Hepatocyte (in vitro differentiated cells): Measurements from ENCODE around the gene ARRB2. TPM values are rescaled to one million over a fixed set of nuclear protein-coding genes. Genes with fewer than 3 reads are reported as not detected.

Source experiments
- DNase-seq: peaks from one replicate; pipeline ENCODE4 v3.0.0-alpha.2; 2016; ENCODE audit warnings: low spot score
- H2AFZ ChIP-seq: fragments of 200-600 bp; sonication (generic); 2 replicates; pipeline ENCODE4 v1.6.0; 2016; ENCODE audit warnings: antibody characterized with exemption, mild to moderate bottlenecking
- H3K27ac ChIP-seq: fragments of 200-600 bp; sonication (generic); 2 replicates; pipeline ENCODE4 v1.5.1; 2016; ENCODE audit warnings: mild to moderate bottlenecking
- H3K27me3 ChIP-seq: fragments of 200-600 bp; sonication (generic); 2 replicates; pipeline ENCODE4 v1.6.1; 2016
- H3K36me3 ChIP-seq: fragments of 200-600 bp; sonication (generic); replicated peaks from 2 replicates; pipeline ENCODE4 v1.5.1; 2016; ENCODE audit warnings: low read depth; ENCODE audit not compliant: insufficient read depth
- H3K4me1 ChIP-seq: fragments of 200-600 bp; sonication (generic); 2 replicates; pipeline ENCODE4 v1.5.1; 2016; ENCODE audit warnings: mild to moderate bottlenecking, moderate library complexity; ENCODE audit not compliant: insufficient read depth
- H3K4me2 ChIP-seq: fragments of 200-600 bp; sonication (generic); 2 replicates; pipeline ENCODE4 v1.6.0; 2016
- H3K4me3 ChIP-seq: fragments of 200-600 bp; sonication (generic); 2 replicates; pipeline ENCODE4 v1.5.1; 2016; ENCODE audit warnings: mild to moderate bottlenecking
- H3K79me2 ChIP-seq: fragments of 200-600 bp; sonication (generic); 2 replicates; pipeline ENCODE4 v1.6.0; 2017; ENCODE audit warnings: mild to moderate bottlenecking
- H3K9me2 ChIP-seq: fragments of 200-600 bp; sonication (generic); replicated peaks from 2 replicates; pipeline ENCODE4 v1.6.0; 2017; ENCODE audit warnings: mild to moderate bottlenecking; ENCODE audit not compliant: insufficient read depth
- H3K9me3 ChIP-seq: fragments of 200-600 bp; sonication (generic); 2 replicates; pipeline ENCODE4 v1.5.1; 2016; ENCODE audit warnings: low read depth, mild to moderate bottlenecking
- H4K20me1 ChIP-seq: fragments of 200-600 bp; sonication (generic); 2 replicates; pipeline ENCODE4 v1.6.0; 2016; ENCODE audit warnings: mild to moderate bottlenecking; ENCODE audit not compliant: insufficient read depth, poor library complexity, severe bottlenecking
- EZH2 ChIP-seq: fragments of 200-600 bp; sonication (generic); IDR thresholded peaks from 2 replicates; pipeline ENCODE4 v1.6.1; 2016; ENCODE audit warnings: antibody characterized with exemption, mild to moderate bottlenecking, borderline replicate concordance
- EZH2phosphoT487 ChIP-seq: fragments of 200-600 bp; sonication (generic); IDR thresholded peaks from one replicate; pipeline ENCODE4 v1.6.1; 2018; ENCODE audit warnings: antibody characterized with exemption, mild to moderate bottlenecking, low read depth, moderate library complexity; ENCODE audit not compliant: unreplicated experiment, severe bottlenecking
- WGBS: methylation state at CpG from one replicate; pipeline ENCODE4 v1.1.6; 2016; ENCODE audit warnings: low lambda C conversion rate; ENCODE audit errors: missing lambda C conversion rate; 5-methylcytosine and 5-hydroxymethylcytosine counted together
- polyA plus RNA-seq: library from polyadenylated mRNA; unstranded; fragments of >200 nt; fragmentation: Nextera tagmentation; extraction: Ambion mirVana; gene quantifications from 2 replicates; pipeline ENCODE4 v1.2.1, GENCODE V29; 2016
- total RNA-seq: library from RNA; depleted of rRNA; stranded (reverse); fragments of >200 nt; gene quantifications from 2 replicates; pipeline ENCODE4 v1.2.3, GENCODE V29; 2014
- TF ChIP-seq, protein P1 (sequence below): fragments of 200-600 bp; sonication (generic); IDR thresholded peaks from 2 replicates; pipeline ENCODE4 v1.5.1; 2016; ENCODE audit warnings: antibody characterized with exemption, mild to moderate bottlenecking; ENCODE audit not compliant: poor library complexity

ARRB2 gene
- total and polyA plus RNA-seq, 2 experiments from 2014 or later = 15.3 to 20.0 TPM

DNA sequence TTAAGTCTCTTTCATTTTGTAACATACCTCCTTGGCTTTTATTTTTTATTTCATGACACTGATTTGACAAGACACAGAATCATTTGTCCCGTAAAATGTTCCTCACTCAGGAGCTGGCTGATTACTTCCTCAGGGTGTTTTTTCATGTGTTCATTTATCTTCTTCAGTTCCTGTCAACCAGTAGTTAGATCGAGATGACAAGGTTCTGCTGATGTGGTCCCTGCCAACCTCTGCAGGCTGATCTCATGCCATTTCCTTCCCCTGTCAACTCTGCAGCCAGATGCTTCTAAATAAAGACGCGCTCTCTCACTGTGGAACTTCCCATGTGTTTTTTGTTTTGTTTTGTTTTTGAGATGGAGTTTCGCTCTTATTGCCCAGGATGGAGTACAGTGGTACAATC lies 37.4 kb downstream of the ARRB2 start:
- no peaks in the 10 kb centered on the region for H4K20me1 ChIP-seq
- WGBS = 79% methylated on average over 5 of the region's 5 CpGs
- H3K4me3 ChIP-seq = no peak overlapping the region
- H3K9me3 ChIP-seq = no peaks in the 10 kb centered on the region
- no peak for TF ChIP-seq EZH2phosphoT487
- no peak for TF ChIP-seq EZH2
- TF ChIP-seq, protein P1, sequence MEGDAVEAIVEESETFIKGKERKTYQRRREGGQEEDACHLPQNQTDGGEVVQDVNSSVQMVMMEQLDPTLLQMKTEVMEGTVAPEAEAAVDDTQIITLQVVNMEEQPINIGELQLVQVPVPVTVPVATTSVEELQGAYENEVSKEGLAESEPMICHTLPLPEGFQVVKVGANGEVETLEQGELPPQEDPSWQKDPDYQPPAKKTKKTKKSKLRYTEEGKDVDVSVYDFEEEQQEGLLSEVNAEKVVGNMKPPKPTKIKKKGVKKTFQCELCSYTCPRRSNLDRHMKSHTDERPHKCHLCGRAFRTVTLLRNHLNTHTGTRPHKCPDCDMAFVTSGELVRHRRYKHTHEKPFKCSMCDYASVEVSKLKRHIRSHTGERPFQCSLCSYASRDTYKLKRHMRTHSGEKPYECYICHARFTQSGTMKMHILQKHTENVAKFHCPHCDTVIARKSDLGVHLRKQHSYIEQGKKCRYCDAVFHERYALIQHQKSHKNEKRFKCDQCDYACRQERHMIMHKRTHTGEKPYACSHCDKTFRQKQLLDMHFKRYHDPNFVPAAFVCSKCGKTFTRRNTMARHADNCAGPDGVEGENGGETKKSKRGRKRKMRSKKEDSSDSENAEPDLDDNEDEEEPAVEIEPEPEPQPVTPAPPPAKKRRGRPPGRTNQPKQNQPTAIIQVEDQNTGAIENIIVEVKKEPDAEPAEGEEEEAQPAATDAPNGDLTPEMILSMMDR = no peak
- H3K4me2 ChIP-seq = no peak overlapping the region
- no peak for DNase-seq
- H3K27ac ChIP-seq = no peak overlapping the region
- no peaks in the 10 kb centered on the region for H3K79me2 ChIP-seq
- peaks cover 25% of the 10 kb centered on the region for H3K27me3 ChIP-seq
- H3K36me3 ChIP-seq = no peaks in the 10 kb centered on the region
- no peaks in the 10 kb centered on the region for H3K9me2 ChIP-seq
- peaks cover 12% of the 10 kb centered on the region for H3K4me1 ChIP-seq
- no peak overlapping the region for H2AFZ ChIP-seq

DNA sequence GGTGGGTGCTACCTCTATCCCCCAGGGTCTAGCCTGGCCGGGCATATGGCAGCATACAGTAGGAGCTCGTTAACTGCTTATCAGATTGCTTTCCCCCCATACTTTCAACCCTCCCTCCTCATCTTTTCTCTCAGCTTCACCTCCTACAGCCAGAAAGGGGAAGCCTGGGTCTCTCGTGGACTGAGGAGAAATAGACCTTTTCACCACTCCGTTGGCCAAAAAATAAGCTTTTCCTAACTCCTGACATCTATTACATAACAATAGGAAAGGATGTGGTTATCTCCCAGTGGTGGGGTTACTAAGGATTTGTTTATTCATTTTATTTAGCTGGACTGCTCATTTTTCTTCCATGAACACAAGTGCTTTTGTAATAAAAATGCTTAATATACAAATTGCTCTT lies 38.3 kb downstream of the ARRB2 start:
- no peaks in the 10 kb centered on the region for H3K9me3 ChIP-seq
- no peaks in the 10 kb centered on the region for H3K36me3 ChIP-seq
- DNase-seq = no peak
- WGBS = 73% methylated on average over 4 of the region's 4 CpGs
- no peak overlapping the region for H3K4me2 ChIP-seq
- H3K27me3 ChIP-seq = peaks cover 25% of the 10 kb centered on the region
- no peaks in the 10 kb centered on the region for H4K20me1 ChIP-seq
- H3K27ac ChIP-seq = no peak overlapping the region
- no peak overlapping the region for H2AFZ ChIP-seq
- no peak for TF ChIP-seq EZH2
- no peak for TF ChIP-seq EZH2phosphoT487
- TF ChIP-seq, protein P1 = no peak
- H3K79me2 ChIP-seq = no peaks in the 10 kb centered on the region
- no peaks in the 10 kb centered on the region for H3K9me2 ChIP-seq
- no peak overlapping the region for H3K4me3 ChIP-seq
- H3K4me1 ChIP-seq = peaks cover 12% of the 10 kb centered on the region

DNA sequence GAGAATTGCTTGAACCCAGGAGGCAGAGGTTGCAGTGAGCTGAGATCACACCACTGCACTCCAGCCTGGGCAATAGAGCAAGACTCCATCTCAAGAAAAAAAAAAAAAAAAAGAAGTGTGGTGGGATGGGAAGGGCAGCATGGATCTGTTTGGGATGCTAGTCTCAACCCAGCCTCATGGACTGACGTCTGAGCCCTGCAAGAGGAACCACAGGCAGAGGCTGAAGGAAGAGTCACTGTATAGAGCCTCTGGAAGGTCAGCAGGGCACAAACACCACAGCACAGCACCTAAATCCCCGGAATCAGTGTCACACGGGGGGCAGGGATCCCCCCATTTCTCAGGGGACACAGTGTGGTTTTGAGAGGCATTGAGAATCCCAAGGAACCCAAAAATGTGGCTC lies 40.2 kb downstream of the ARRB2 start:
- Histone ChIP-seq H3K9me3 (no peaks in the 10 kb centered on the region), H3K9me2 (no peaks in the 10 kb centered on the region), H3K79me2 (no peaks in the 10 kb centered on the region), H3K27me3 (peaks cover 12% of the 10 kb centered on the region), H3K4me1 (peaks cover 3% of the 10 kb centered on the region), H3K4me2 (no peak overlapping the region), H3K27ac (no peak overlapping the region), H4K20me1 (no peaks in the 10 kb centered on the region), H3K4me3 (no peak overlapping the region), H3K36me3 (no peaks in the 10 kb centered on the region), H2AFZ (no peak overlapping the region)
- no peak for DNase-seq
- TF ChIP-seq EZH2phosphoT487 (no peak), EZH2 (no peak)
- TF ChIP-seq, protein P1 = no peak
- WGBS = 56% methylated on average over 3 of the region's 3 CpGs

DNA sequence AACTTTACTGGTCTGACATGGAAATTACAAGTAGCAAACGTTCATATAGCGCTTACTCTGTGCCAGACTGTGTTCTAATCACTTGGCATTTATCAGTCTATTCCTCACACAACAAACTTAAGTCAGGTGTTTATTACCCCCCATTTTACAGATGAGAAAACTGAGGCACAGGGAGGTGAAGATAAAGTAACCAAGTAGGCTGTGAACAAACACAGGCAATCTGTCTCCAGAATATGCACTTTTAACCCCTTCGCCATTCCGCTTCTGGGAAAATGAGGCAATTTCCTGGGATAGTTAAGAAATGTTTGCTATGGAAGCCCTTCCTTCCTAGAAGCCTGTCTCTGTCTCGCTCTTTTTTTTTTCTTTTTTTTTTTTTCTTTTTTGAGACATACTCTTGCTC lies 41.5 kb downstream of the ARRB2 start:
- Histone ChIP-seq H3K36me3 (no peaks in the 10 kb centered on the region), H2AFZ (no peak overlapping the region), H3K4me1 (no peaks in the 10 kb centered on the region), H4K20me1 (no peaks in the 10 kb centered on the region), H3K27me3 (peaks cover 10% of the 10 kb centered on the region), H3K4me2 (no peak overlapping the region), H3K4me3 (no peak overlapping the region), H3K9me2 (no peaks in the 10 kb centered on the region), H3K9me3 (no peaks in the 10 kb centered on the region), H3K79me2 (no peaks in the 10 kb centered on the region), H3K27ac (no peak overlapping the region)
- 84% methylated on average over 5 of the region's 5 CpGs for WGBS
- no peak for DNase-seq
- TF ChIP-seq EZH2phosphoT487 (no peak), EZH2 (no peak)
